Astrocyte (in vitro differentiated cells and primary cell): ENCODE data around the gene ZNF622.

Experiments used
- EZH2 ChIP-seq: IDR thresholded peaks from 2 replicates; pipeline ENCODE4 v1.6.1; 2012; ENCODE audit warnings: mild to moderate bottlenecking, low read length, inconsistent platforms; ENCODE audit not compliant: insufficient read depth
- TF ChIP-seq, protein P1 (sequence below): IDR thresholded peaks from 2 replicates; pipeline ENCODE4 v1.5.1; 2011; ENCODE audit warnings: low read depth, mild to moderate bottlenecking, inconsistent platforms, low read length, moderate library complexity; ENCODE audit not compliant: insufficient read depth

DNA sequence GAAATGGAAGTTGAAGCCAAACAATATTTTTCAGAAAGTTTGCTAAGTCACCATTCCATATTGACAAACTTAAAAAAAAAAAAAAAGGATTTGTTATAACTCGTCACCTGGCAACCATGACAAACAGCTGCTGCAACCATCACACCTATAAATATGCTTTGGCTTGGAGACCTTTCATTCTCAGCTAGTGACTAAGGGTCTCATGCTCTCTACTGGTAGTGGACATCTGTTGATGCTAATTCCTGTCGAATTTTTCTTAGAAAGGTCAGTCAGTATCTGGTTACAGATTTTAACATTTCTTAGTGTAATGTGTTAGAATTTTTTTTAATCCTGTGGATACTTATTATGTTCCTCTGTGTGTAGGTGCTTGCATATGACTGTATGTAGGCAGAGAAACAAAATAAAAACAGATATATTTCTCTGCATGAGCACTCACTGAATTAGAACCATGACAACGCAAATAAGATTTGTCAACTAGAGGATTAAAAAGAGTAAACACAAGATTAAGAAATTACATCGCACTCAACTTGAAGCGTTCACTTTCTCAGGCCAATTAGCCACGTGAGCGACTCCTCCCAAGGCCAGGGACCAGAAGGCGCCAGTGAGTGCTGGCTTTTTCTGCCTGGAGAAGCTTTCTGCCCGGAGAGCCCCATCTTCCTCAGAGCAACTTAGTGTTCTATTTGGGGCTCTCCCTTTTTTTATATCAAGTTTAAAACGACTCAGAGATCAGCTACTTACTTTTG, 27.0 kb upstream of the ZNF622 start:
- TF ChIP-seq, protein P1, sequence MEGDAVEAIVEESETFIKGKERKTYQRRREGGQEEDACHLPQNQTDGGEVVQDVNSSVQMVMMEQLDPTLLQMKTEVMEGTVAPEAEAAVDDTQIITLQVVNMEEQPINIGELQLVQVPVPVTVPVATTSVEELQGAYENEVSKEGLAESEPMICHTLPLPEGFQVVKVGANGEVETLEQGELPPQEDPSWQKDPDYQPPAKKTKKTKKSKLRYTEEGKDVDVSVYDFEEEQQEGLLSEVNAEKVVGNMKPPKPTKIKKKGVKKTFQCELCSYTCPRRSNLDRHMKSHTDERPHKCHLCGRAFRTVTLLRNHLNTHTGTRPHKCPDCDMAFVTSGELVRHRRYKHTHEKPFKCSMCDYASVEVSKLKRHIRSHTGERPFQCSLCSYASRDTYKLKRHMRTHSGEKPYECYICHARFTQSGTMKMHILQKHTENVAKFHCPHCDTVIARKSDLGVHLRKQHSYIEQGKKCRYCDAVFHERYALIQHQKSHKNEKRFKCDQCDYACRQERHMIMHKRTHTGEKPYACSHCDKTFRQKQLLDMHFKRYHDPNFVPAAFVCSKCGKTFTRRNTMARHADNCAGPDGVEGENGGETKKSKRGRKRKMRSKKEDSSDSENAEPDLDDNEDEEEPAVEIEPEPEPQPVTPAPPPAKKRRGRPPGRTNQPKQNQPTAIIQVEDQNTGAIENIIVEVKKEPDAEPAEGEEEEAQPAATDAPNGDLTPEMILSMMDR, result no peak
- no peak for TF ChIP-seq EZH2
